Peyer's patch (tissue), 4 donors: ENCODE results near the gene CRLF1. TPM values are rescaled to one million over a fixed set of nuclear protein-coding genes. Genes with fewer than 3 reads are reported as not detected.

Experiments
- DNase-seq, 3 donors: peaks; one replicate each; pipeline ENCODE4 v3.0.0-alpha.2; 2017 to 2019
- H3K27ac ChIP-seq, 4 donors: fragments of 200-600 bp; sonication (generic); one replicate each; pipeline ENCODE4 v1.5.1; 2016 to 2019
- H3K27me3 ChIP-seq, 2 donors: fragments of 200-600 bp; sonication (generic); one replicate each; pipeline ENCODE4 v1.5.1; 2019
- H3K36me3 ChIP-seq, 3 donors: fragments of 200-600 bp; sonication (generic); one replicate each; pipeline ENCODE4 v1.5.1; 2016 to 2019
- H3K4me1 ChIP-seq, 4 donors: fragments of 200-600 bp; sonication (generic); one replicate each; pipeline ENCODE4 v1.5.1; 2016 to 2019
- H3K4me3 ChIP-seq, 4 donors: fragments of 200-600 bp; sonication (generic); 1 replicate in 3 of 4; 2 replicates in 1 of 4; pipeline ENCODE4 v1.5.1; 2016 to 2019; ENCODE audit warnings: mild to moderate bottlenecking in 1 of 4
- H3K9me3 ChIP-seq, 4 donors: fragments of 200-600 bp; sonication (generic); one replicate each; pipeline ENCODE4 v1.5.1; 2016 to 2019; ENCODE audit warnings: mild to moderate bottlenecking in 1 of 4
- POLR2A ChIP-seq, 2 donors: fragments of 450-650 bp; IDR thresholded peaks; one replicate each; pipeline ENCODE4 v1.5.1; 2017; ENCODE audit warnings: antibody characterized with exemption in 2 of 2, mild to moderate bottlenecking in 2 of 2, moderate library complexity in 2 of 2
- total RNA-seq, 4 donors: library from RNA; depleted of rRNA; stranded (reverse); fragments of >200 nt; gene quantifications; one replicate each; pipeline ENCODE4 v1.1.0, GENCODE V29; 2016
- TF ChIP-seq, protein P1 (sequence below), 6 experiments: fragments of 450-650 bp in 4 of 6; fragments of 200-600 bp in 2 of 6; sonication (generic) in 1 of 6; IDR thresholded peaks; one replicate each; pipeline ENCODE4 v1.5.1; 2017 to 2019; ENCODE audit warnings: antibody characterized with exemption in 6 of 6, mild to moderate bottlenecking in 3 of 6, moderate library complexity in 1 of 6

CRLF1 gene
- total RNA-seq, 4 donors from 2014 or later: 4.0 to 28.9 (median 23.3) TPM

GRCh38 chr19:18634612-18635297 is 28.2 kb upstream of the CRLF1 start:
- Histone ChIP-seq H3K27ac (peak overlapping the region in 1 of 4 donors; percentile 86), H3K9me3 (no peaks in the 10 kb centered on the region), H3K4me1 (peaks cover 0 to 30% (median 9%) of the 10 kb centered on the region in 4 donors), H3K4me3 (no peak overlapping the region), H3K27me3 (no peaks in the 10 kb centered on the region), H3K36me3 (no peaks in the 10 kb centered on the region)
- DNase-seq: no peak
- TF ChIP-seq POLR2A (IDR thresholded peaks at IDR 0.05): no peak
- TF ChIP-seq, protein P1, sequence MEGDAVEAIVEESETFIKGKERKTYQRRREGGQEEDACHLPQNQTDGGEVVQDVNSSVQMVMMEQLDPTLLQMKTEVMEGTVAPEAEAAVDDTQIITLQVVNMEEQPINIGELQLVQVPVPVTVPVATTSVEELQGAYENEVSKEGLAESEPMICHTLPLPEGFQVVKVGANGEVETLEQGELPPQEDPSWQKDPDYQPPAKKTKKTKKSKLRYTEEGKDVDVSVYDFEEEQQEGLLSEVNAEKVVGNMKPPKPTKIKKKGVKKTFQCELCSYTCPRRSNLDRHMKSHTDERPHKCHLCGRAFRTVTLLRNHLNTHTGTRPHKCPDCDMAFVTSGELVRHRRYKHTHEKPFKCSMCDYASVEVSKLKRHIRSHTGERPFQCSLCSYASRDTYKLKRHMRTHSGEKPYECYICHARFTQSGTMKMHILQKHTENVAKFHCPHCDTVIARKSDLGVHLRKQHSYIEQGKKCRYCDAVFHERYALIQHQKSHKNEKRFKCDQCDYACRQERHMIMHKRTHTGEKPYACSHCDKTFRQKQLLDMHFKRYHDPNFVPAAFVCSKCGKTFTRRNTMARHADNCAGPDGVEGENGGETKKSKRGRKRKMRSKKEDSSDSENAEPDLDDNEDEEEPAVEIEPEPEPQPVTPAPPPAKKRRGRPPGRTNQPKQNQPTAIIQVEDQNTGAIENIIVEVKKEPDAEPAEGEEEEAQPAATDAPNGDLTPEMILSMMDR (IDR thresholded peaks at IDR 0.05): no peak

DNA sequence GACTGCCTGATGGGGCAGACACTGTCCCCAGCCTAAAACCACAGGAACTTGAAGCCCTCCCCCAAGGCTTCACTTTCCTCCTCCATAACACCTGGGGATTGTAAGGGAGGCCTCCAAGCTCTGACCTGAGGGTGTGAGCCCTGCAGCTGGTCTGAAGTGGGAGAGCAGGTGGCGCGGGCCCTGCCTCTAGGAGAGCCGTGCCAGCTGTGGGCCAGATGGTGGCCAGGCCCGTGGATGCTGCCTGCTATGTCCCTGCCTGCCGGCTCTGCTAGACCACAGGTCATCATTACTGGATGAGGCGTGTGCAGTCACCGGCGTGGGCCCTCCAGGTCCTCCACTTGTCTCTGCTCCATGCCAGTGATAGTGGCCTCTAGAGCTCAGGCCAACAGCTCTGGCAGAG is 26.7 kb upstream of the CRLF1 start:
- peaks cover 0 to 26% (median 9%) of the 10 kb centered on the region in 4 donors for H3K4me1 ChIP-seq
- H3K27me3 ChIP-seq: no peaks in the 10 kb centered on the region
- no peaks in the 10 kb centered on the region for H3K36me3 ChIP-seq
- DNase-seq: no peak
- no peak overlapping the region for H3K4me3 ChIP-seq
- no peak overlapping the region for H3K27ac ChIP-seq
- no peak for TF ChIP-seq POLR2A (IDR thresholded peaks at IDR 0.05)
- TF ChIP-seq, protein P1 (IDR thresholded peaks at IDR 0.05): no peak
- H3K9me3 ChIP-seq: no peaks in the 10 kb centered on the region

GRCh38 chr19:18629166-18630088 is 22.8 kb upstream of the CRLF1 start:
- Histone ChIP-seq H3K9me3 (no peaks in the 10 kb centered on the region), H3K27ac (peak overlapping the region in 3 of 4 donors; percentile 19 to 65 (median 23)), H3K27me3 (no peaks in the 10 kb centered on the region), H3K4me1 (no peaks in the 10 kb centered on the region), H3K36me3 (no peaks in the 10 kb centered on the region), H3K4me3 (no peak overlapping the region)
- TF ChIP-seq POLR2A (IDR thresholded peaks at IDR 0.05): no peak
- peak in 2 of 3 donors; percentile 41 to 57 for DNase-seq

DNA sequence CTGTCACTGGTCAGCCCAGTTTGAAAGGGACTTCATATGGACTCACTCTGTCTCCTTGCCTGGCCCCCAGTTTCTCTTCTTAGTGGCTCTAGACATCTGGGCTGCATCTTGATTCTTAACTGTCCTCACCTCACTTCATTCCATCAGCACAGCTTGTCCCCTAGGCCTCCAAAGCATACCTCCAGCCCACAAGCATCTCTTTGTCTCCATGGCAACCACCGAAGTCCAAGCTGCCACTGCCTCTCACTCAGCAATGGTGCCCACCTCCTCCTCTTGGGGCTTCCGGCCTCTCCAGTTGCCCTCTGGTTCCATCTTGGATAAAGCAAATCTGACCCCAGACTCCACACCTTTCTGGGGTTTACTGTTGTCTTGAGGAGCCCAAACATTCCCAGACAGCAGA is 20.3 kb upstream of the CRLF1 start:
- DNase-seq: no peak
- Histone ChIP-seq H3K27me3 (no peaks in the 10 kb centered on the region), H3K27ac (no peak overlapping the region), H3K36me3 (no peaks in the 10 kb centered on the region), H3K4me1 (no peaks in the 10 kb centered on the region), H3K4me3 (no peak overlapping the region), H3K9me3 (no peaks in the 10 kb centered on the region)
- TF ChIP-seq, protein P1 (IDR thresholded peaks at IDR 0.05): no peak
- TF ChIP-seq POLR2A (IDR thresholded peaks at IDR 0.05): no peak

- no peak overlapping the region for H3K27ac ChIP-seq
- no peak overlapping the region for H3K4me3 ChIP-seq
- TF ChIP-seq POLR2A (IDR thresholded peaks at IDR 0.05): no peak
- TF ChIP-seq, protein P1 (IDR thresholded peaks at IDR 0.05): no peak
- H3K4me1 ChIP-seq: no peaks in the 10 kb centered on the region
- no peak for DNase-seq
- H3K9me3 ChIP-seq: no peaks in the 10 kb centered on the region
- no peaks in the 10 kb centered on the region for H3K27me3 ChIP-seq
- no peaks in the 10 kb centered on the region for H3K36me3 ChIP-seq
These were observed 14.3 kb upstream of the CRLF1 start for GRCh38 chr19:18620902-18621301.

DNA sequence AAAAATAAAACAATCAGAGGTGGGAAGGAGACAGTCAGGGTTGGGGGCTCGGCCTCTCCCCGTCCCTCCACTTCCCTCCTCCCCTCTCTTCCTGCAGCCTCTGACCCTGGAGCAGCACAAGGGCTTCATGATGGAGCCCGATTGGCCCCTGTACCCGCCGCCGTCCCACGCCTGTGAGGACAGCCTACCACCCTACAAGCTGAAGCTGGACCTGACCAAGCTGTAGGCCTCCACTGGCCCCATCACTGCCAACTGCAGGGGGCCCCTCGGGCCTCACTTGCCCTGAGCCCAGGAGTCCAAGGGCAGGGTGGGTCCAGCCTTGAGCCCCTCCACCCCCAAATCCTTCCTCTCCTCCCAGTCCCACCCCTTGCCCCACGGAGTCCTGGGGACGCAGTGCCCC is 13.7 kb upstream of the CRLF1 start:
- Histone ChIP-seq H3K27ac (no peak overlapping the region), H3K27me3 (no peaks in the 10 kb centered on the region), H3K4me1 (no peaks in the 10 kb centered on the region), H3K9me3 (no peaks in the 10 kb centered on the region), H3K4me3 (no peak overlapping the region), H3K36me3 (no peaks in the 10 kb centered on the region)
- no peak for DNase-seq
- TF ChIP-seq, protein P1 (IDR thresholded peaks at IDR 0.05): no peak
- TF ChIP-seq POLR2A (IDR thresholded peaks at IDR 0.05): no peak
